Measurements from ENCODE around the gene FANCM. TPM values are rescaled to one million over a fixed set of nuclear protein-coding genes. Genes with fewer than 3 reads are reported as not detected.

Gene FANCM
- total and polyA plus RNA-seq, 9 of the 15 experiments (the other 6 are each of a cell fraction or from before 2014, with no cell fraction given), result 5.1 to 14.4 (median 6.2) TPM

DNA sequence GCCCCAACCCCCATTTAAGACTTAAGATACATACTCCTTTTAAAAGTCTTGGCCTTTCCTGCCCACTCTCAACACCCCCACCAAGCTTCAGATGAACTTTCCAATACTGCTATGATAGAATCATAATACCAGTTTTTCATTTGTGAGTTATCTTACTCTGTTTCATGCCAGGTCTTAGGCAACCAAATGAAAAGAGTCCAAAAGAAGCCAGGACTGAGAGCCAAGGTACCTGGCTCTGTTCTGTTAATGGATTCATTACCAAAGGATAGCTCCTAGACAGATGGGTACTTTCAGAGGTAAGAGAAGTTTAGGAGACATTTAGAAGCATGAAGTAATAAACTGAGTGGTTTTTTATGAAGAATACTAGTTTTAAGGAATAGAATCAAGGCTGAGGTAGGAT lies 34.2 kb downstream of the FANCM start:
- Histone ChIP-seq H3K79me2 (ENCODE audit: control insufficient read depth, insufficient read depth, low read length) (no peaks in the 10 kb centered on the region), H3K27ac (ENCODE audit: extremely low read depth, low read depth, low read length) (no peak overlapping the region), H3K4me2 (ENCODE audit: insufficient read depth, low read length) (no peak overlapping the region), H4K20me1 (replicated peaks; ENCODE audit: control insufficient read depth, insufficient read depth, low read length) (no peaks in the 10 kb centered on the region), H3K9me3 (replicated peaks; ENCODE audit: control insufficient read depth, insufficient read depth, low read depth, low read length) (no peaks in the 10 kb centered on the region), H3K4me1 (replicated peaks in 1 of 2; ENCODE audit: control insufficient read depth in 2 of 2, insufficient read depth in 2 of 2, low read length in 2 of 2) (no peaks in the 10 kb centered on the region), H2AFZ (ENCODE audit: low read depth, low read length) (no peak overlapping the region), H3K9ac (ENCODE audit: insufficient read depth in 1 of 2, low read depth in 2 of 2, low read length in 2 of 2) (no peak overlapping the region), H3K4me3 (no peak overlapping the region), H3K9me1 (ENCODE audit: control insufficient read depth, insufficient read depth, low read length) (no peaks in the 10 kb centered on the region), H3K36me3 (ENCODE audit: control insufficient read depth, insufficient read depth, low read length) (peaks cover 29% of the 10 kb centered on the region; the same call in 1 of the 3 replicates), H3K27me3 (ENCODE audit: control insufficient read depth in 2 of 2, insufficient read depth in 2 of 2, low read length in 2 of 2) (no peaks in the 10 kb centered on the region)
- no peak for DNase-seq (ENCODE audit: extremely low read depth in 1 of 4, low spot score in 3 of 4)
- no TSS peak for BruUV-seq (replicated peaks)
- in situ Hi-C loops (cut with MboI) (no loop called here), intact Hi-C loops (cut with micrococcal nuclease) (no loop called here)
- no peak for ATAC-seq
- POLR2A ChIA-PET, result interaction anchor here (1.2 kb wide), 1 partner anchor 9 kb away, joined by 3 read pairs; no protein-coding TSS in a partner anchor
- no peak for FAIRE-seq
- CTCF ChIA-PET (ENCODE audit: low intra/inter-chr PET ratio), result no interaction called here
- TF ChIP-seq REST (IDR thresholded peaks at IDR 0.05; ENCODE audit: borderline replicate concordance) (no peak), REST (CRISPR knock-in tag; IDR thresholded peaks at IDR 0.05; ENCODE audit: low read depth) (no peak), ILK (tag; IDR thresholded peaks at IDR 0.05; ENCODE audit: borderline replicate concordance, low read depth) (no peak), PCBP1 (IDR thresholded peaks at IDR 0.05; ENCODE audit: low read depth, low read length, poor library complexity, severe bottlenecking) (no peak), HNRNPUL1 (IDR thresholded peaks at IDR 0.05; ENCODE audit: low read length) (no peak), RBM25 (IDR thresholded peaks at IDR 0.05; ENCODE audit: low read depth, low read length, severe bottlenecking) (no peak), SMAD3 (CRISPR knock-in tag; conservative IDR thresholded peaks at IDR 0.05) (no peak)
- TF ChIP-seq, protein P1, sequence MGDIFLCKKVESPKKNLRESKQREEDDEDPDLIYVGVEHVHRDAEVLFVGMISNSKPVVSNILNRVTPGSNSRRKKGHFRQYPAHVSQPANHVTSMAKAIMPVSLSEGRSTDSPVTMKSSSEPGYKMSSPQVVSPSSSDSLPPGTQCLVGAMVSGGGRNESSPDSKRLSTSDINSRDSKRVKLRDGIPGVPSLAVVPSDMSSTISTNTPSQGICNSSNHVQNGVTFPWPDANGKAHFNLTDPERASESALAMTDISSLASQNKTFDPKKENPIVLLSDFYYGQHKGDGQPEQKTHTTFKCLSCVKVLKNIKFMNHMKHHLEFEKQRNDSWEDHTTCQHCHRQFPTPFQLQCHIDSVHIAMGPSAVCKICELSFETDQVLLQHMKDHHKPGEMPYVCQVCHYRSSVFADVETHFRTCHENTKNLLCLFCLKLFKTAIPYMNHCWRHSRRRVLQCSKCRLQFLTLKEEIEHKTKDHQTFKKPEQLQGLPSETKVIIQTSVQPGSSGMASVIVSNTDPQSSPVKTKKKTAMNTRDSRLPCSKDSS (IDR thresholded peaks at IDR 0.05; ENCODE audit: low read depth, partially characterized antibody), result no peak
- TF ChIP-seq, protein P2, sequence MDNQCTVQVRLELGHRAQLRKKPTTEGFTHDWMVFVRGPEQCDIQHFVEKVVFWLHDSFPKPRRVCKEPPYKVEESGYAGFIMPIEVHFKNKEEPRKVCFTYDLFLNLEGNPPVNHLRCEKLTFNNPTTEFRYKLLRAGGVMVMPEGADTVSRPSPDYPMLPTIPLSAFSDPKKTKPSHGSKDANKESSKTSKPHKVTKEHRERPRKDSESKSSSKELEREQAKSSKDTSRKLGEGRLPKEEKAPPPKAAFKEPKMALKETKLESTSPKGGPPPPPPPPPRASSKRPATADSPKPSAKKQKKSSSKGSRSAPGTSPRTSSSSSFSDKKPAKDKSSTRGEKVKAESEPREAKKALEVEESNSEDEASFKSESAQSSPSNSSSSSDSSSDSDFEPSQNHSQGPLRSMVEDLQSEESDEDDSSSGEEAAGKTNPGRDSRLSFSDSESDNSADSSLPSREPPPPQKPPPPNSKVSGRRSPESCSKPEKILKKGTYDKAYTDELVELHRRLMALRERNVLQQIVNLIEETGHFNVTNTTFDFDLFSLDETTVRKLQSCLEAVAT (IDR thresholded peaks at IDR 0.05), result no peak
- TF ChIP-seq, protein P3, sequence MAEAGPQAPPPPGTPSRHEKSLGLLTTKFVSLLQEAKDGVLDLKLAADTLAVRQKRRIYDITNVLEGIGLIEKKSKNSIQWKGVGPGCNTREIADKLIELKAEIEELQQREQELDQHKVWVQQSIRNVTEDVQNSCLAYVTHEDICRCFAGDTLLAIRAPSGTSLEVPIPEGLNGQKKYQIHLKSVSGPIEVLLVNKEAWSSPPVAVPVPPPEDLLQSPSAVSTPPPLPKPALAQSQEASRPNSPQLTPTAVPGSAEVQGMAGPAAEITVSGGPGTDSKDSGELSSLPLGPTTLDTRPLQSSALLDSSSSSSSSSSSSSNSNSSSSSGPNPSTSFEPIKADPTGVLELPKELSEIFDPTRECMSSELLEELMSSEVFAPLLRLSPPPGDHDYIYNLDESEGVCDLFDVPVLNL (CRISPR knock-in tag; IDR thresholded peaks at IDR 0.05; ENCODE audit: low read depth), result no peak
